ENCODE data around the gene ALDH18A1. TPM values are rescaled to one million over a fixed set of nuclear protein-coding genes. Genes with fewer than 3 reads are reported as not detected.

The ALDH18A1 gene
- polyA plus RNA-seq, 1 donor from 2014 or later: 45.7 TPM

- H3K27ac ChIP-seq (ENCODE audit: low read length): no peak overlapping the region
Measured at GRCh38 chr10:95558593-95559320, 97.8 kb downstream of the ALDH18A1 start.

GRCh38 chr10:95556994-95557767, 99.3 kb downstream of the ALDH18A1 start:
- no peak overlapping the region for H3K4me3 ChIP-seq (ENCODE audit: low read length)
- H3K79me2 ChIP-seq (replicated peaks; ENCODE audit: insufficient read depth, low read length): peaks cover 9% of the 10 kb centered on the region
- H3K27ac ChIP-seq (ENCODE audit: low read length): no peak overlapping the region
- no peaks in the 10 kb centered on the region for H4K20me1 ChIP-seq (ENCODE audit: insufficient read depth)
- no peak overlapping the region for H3K9ac ChIP-seq (ENCODE audit: low read length)
- H3K36me3 ChIP-seq (ENCODE audit: insufficient read depth, low read length): no peaks in the 10 kb centered on the region
- H3K9me2 ChIP-seq (ENCODE audit: insufficient read depth, low read length): no peaks in the 10 kb centered on the region
- H3F3A ChIP-seq (ENCODE audit: insufficient read depth, low read length, poor library complexity, severe bottlenecking): no peaks in the 10 kb centered on the region
- no peaks in the 10 kb centered on the region for H3K9me3 ChIP-seq (ENCODE audit: low read length)
- H3K27me3 ChIP-seq (ENCODE audit: insufficient read depth, low read depth, low read length): no peaks in the 10 kb centered on the region
- no peak overlapping the region for H3K4me2 ChIP-seq (ENCODE audit: low read length)
- no peak for TF ChIP-seq REST (IDR thresholded peaks at IDR 0.05; ENCODE audit: borderline replicate concordance)
- TF ChIP-seq RAD21 (conservative IDR thresholded peaks at IDR 0.05): no peak
- no peak for TF ChIP-seq MXI1 (conservative IDR thresholded peaks at IDR 0.05; ENCODE audit: poor library complexity, severe bottlenecking)
- TF ChIP-seq CTCF (IDR thresholded peaks at IDR 0.05; ENCODE audit: poor library complexity, severe bottlenecking): no peak
- no peak for TF ChIP-seq EP300 (conservative IDR thresholded peaks at IDR 0.05; ENCODE audit: poor library complexity, severe bottlenecking)
- TF ChIP-seq EZH2 (IDR thresholded peaks at IDR 0.05; ENCODE audit: borderline replicate concordance, insufficient read depth, low read length, poor library complexity, severe bottlenecking): no peak
- no peak for TF ChIP-seq TAF1 (IDR thresholded peaks at IDR 0.05; ENCODE audit: low read depth)
- TF ChIP-seq SMC3 (conservative IDR thresholded peaks at IDR 0.05; ENCODE audit: poor library complexity): no peak
- no peak for TF ChIP-seq POLR2AphosphoS5 (IDR thresholded peaks at IDR 0.05)
- H2AFZ ChIP-seq (ENCODE audit: low read depth, low read length): no peak overlapping the region

More at GRCh38 chr10:95558593-95559320, 97.8 kb downstream of the ALDH18A1 start:
- Histone ChIP-seq H3K79me2 (replicated peaks; ENCODE audit: insufficient read depth, low read length) (peaks cover 9% of the 10 kb centered on the region), H3K9ac (ENCODE audit: low read length) (no peak overlapping the region), H3F3A (ENCODE audit: insufficient read depth, low read length, poor library complexity, severe bottlenecking) (no peaks in the 10 kb centered on the region), H3K4me2 (ENCODE audit: low read length) (peak overlapping the region; percentile 79), H3K9me3 (ENCODE audit: low read length) (no peaks in the 10 kb centered on the region), H2AFZ (ENCODE audit: low read depth, low read length) (no peak overlapping the region), H3K36me3 (ENCODE audit: insufficient read depth, low read length) (no peaks in the 10 kb centered on the region), H4K20me1 (ENCODE audit: insufficient read depth) (no peaks in the 10 kb centered on the region), H3K27me3 (ENCODE audit: insufficient read depth, low read depth, low read length) (no peaks in the 10 kb centered on the region), H3K9me2 (ENCODE audit: insufficient read depth, low read length) (no peaks in the 10 kb centered on the region), H3K4me3 (ENCODE audit: low read length) (peak overlapping the region; percentile 96)
- TF ChIP-seq TAF1 (IDR thresholded peaks at IDR 0.05; ENCODE audit: low read depth): no peak

Other genes starting within 250 kb of the ALDH18A1 start
- gene SORBS1, start 95.3 kb downstream of the ALDH18A1 start, polyA plus RNA-seq: 39.5 and 52.6 TPM in 2 replicates
- 16.3 and 22.2 TPM in 2 replicates for gene TCTN3, start 37.2 kb upstream of the ALDH18A1 start, polyA plus RNA-seq
- gene ENTPD1, start 99.5 kb upstream of the ALDH18A1 start, polyA plus RNA-seq: 0.14 and 0.57 TPM in 2 replicates

Data from neural cell (in vitro differentiated cells).